HS-5 (cell line): ENCODE results near the gene STK32A.
A peak's percentile ranks its signal among the peaks of the same experiment; 100 is the strongest.
"Not testable (repeated sequence)": the region's sequence is repeated elsewhere in the genome, so short reads cannot be mapped to it uniquely, and the experiment has no call there.

Experiments
- DNase-seq: peaks from one replicate; pipeline ENCODE4 v3.0.0-alpha.2; 2012; ENCODE audit warnings: low read depth

The STK32A gene

DNA sequence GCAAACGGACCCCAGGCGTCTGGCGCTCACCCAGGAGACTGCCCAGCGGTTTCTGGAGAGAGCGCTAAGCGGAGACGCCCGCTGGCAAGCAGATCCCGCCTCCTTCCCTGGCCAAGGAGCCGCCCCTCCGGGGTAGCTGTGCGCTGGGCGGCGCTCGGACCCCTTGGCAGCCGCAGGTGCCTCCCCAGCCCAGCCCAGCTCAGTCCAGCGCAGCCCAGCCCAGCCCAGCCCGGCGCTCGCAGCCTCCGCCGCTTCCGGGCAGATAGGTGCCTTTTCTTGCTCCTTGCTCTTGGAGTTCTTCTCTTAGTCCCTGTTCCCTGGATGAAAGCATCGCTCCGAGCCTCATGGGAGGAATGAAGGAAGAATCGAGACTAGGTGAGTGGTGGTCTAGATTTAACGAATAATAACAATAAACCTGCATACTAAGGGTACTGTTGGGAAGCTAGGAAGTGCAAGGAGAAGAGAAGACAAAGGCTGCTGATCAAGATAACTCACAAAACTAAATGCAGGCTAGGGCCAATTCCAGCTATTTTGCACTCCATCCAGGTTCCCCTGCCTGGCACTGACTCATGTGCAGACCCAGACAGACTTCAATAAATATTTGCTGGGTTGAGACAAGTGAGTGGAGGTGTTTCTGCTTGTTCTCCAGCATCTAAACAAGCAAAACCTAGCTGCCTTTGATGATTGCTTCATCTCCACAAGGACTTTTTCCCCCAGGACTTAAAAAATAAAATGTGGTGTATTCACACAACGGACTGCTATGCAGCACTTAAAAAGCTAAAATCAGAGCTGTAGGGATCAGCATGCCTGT, at the start of gene STK32A:
Gene STK32A (plus strand): TSS at position 202 of the 811 bp plus-strand sequence. CDS start 4,609 bp downstream, outside the sequence.
- DNase-seq, result peak; percentile 2

- DNase-seq, result no peak
Measured at GRCh38 chr5:147187099-147187540, 47.7 kb upstream of the STK32A start.

- peak; percentile 42 for DNase-seq
Measured at GRCh38 chr5:147188200-147189108, 46.4 kb upstream of the STK32A start.

- no peak for DNase-seq
Measured at GRCh38 chr5:147189109-147189424, 45.8 kb upstream of the STK32A start.

- DNase-seq, result no peak
Measured at GRCh38 chr5:147190331-147190730, 44.5 kb upstream of the STK32A start.

DNA sequence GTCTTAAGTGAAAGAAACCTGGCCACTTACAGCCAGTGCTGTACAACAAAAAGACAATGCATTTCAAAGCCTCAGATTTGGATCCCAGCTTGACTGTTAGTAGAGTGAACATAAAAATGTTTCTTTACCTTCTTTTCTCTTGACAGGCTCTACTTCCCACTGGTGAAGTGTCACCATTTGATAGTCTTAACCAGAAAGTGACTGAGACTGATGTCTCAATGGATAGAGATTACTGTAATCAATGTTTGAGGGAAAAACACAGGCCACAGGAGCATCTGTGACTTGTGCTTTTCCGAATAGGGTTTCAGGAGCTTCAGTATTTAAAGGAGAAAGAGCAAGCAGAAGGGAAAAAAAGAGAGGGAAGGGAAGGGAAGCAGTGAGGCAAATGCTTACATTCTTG, 41.7 kb upstream of the STK32A start:
- no peak for DNase-seq

DNA sequence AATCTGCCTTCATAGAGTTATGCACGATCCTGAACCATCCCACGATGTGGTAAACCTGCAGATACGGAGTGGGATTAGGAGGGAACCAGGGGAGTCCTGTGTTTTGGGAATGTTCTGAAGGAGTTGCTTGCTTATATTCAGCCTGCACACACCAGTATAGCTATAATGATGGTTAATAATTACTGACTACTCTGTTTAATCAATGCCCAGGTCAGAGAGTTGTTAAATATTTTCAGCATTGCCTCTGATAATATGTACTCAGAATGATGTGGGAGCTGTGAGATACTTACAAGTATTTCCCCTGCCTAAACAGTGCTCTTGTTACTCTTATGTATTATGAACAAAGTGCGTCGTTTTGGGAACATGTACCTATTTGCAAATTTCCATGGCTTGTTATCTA, 34.8 kb upstream of the STK32A start:
- DNase-seq, result no peak

DNA sequence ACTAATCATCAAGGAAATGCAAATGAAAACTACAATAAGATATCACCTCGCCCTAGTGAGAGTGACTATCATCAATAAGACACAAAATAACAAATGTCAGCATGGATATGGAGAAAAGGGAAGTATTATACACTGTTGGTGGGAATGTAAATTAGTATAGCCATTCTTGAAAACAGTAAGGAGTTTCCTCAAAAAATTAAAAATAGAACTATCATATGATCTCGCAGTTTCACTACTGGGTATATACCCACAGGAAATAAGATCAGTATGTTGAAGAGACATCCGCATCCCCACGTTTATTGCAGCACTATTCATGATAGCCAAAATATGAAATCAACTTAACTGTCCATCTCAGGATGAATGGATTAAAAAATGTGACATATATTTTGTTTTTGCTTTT, 31.6 kb upstream of the STK32A start:
- DNase-seq, result no peak

- DNase-seq, result no peak
Measured at GRCh38 chr5:147204576-147204975, 30.2 kb upstream of the STK32A start.

GRCh38 chr5:147208134-147208533, 26.7 kb upstream of the STK32A start:
- no peak for DNase-seq

GRCh38 chr5:147216552-147217154, 18.2 kb upstream of the STK32A start:
- DNase-seq, result no peak

- DNase-seq, result no peak
Measured at GRCh38 chr5:147223343-147223742, 11.5 kb upstream of the STK32A start.

GRCh38 chr5:147223948-147224791, 10.7 kb upstream of the STK32A start:
- no peak for DNase-seq

DNA sequence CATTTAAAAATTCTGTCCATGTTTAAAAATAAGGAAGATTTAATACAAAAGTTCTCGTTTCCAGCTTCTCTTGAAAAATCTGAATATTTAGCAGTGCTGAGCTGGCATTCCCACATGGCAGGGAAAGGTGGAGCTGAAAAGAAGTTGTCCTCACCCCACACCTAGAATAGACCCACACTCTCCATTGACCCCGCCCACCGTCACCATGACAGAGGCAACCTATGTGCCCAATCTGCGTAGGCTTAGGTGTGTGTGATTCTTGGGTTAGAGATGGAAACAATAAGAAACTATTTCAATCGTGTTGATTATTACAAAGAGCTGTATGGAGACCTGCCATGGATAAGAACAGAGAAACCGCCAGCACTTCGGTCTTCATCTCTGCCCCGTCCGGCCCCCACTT, 8.9 kb upstream of the STK32A start:
- no peak for DNase-seq

GRCh38 chr5:147226512-147226911, 8.3 kb upstream of the STK32A start:
- DNase-seq, result no peak

DNA sequence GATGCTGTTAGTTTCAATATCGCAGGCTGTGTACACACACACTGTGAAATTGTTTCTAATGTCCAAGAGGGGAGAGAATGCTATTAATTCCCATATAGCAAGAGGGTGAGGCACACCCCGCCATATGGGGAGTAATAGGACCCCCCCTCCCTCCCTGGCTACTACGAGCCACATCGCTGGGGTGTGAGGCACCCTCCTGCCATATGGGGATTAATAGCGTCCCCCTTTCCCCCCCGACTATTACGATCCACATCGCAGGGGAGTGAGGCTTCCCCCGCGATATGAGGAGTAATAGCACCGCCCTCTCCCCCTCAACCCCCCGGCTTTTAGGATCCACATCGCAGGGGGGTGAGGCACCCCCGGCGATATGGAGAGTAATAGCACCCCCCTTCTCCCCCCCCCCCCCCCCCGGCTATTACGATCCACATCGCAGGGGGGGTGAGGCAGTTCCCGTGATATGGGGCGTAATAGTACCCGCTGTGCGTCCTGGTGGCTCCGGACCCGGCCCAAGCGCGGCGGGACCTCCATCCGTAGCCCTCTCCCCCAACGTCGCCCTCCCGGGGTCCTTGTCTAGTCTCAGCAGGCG, 494 bp upstream of the STK32A start:
- DNase-seq, result no peak

DNA sequence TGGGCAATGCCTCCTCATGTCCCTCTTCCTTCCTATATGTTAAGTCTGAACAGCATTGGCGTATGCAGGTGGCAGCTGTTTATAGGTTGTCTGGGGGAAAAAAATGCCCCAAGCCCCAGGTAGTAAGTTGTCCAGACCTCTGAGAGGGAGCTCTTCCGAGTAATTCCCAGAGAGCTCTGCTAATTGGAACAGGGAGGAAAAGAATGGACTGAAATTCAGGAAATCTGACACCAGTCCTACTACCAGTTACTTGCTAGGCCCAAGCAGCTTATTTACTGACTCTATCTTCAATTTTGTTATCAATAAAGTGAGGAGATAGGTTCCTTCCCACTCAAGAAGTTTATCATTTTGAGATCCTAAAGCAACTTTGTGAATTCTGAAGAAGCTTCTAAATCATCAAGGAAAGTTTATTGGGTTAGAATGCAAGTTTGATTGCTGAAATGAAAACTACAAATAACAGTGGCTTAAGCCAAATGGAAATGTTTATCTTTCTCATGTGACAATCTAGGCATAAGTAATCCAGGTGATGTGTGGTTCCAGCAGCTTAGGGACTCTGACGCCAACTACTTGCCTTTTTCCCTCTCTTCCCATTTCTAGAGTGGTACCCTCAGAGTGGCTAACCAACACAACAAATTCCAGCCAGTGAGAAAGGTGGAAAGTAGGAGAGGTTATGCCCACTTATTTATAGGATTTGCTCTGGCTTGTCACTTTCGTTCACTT, 5.6 kb downstream of the STK32A start:
- DNase-seq, result no peak

DNA sequence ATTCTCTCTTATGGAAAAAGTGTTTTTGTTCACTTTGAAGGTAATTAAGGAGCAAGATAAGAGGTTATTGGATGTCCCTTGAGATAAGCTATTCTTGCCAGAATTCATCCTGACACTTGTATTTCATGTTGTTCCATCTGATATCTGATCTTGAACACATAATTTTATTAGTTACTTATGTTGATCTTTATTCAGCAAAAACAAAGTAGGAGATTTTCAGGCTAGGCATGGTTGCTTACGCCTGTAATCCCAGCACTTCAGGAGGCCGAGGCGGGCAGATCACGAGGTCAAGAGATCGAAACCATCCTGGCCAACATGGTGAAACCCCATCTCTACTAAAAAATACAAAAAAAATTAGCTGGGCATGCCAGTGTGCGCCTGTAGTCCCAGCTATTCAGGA, 8.4 kb downstream of the STK32A start:
- not testable (repeated sequence) for DNase-seq

- DNase-seq, result no peak
Measured at GRCh38 chr5:147245381-147246165, 10.7 kb downstream of the STK32A start.

- no peak for DNase-seq
Measured at GRCh38 chr5:147248561-147248960, 13.7 kb downstream of the STK32A start.
